ENCODE measurements around the gene VPS13D. TPM values are rescaled to one million over a fixed set of nuclear protein-coding genes. Genes with fewer than 3 reads are reported as not detected.

VPS13D gene
- total and polyA plus RNA-seq, 2 donors (not counting 3 experiments of a cell fraction or from before 2014, with no cell fraction given) = 13.6 to 48.5 TPM

- BruUV-seq (replicated peaks) = no TSS peak
Observed at GRCh38 chr1:12548279-12548972, 318.6 kb downstream of the VPS13D start.

More at GRCh38 chr1:12548279-12548972, 318.6 kb downstream of the VPS13D start:
- Histone ChIP-seq H3K36me3 (ENCODE audit: control insufficient read depth in 2 of 2, extremely low read depth in 1 of 2, insufficient read depth in 2 of 2, low read length in 2 of 2) (no peaks in the 10 kb centered on the region), H3K9ac (replicated peaks; ENCODE audit: extremely low read depth, insufficient read depth, low read length) (no peak overlapping the region), H3K4me1 (ENCODE audit: control insufficient read depth, extremely low read depth, insufficient read depth, low read length) (peaks cover 25% of the 10 kb centered on the region), H3K9me3 (replicated peaks; ENCODE audit: control insufficient read depth, insufficient read depth, low read length) (no peaks in the 10 kb centered on the region), H3K79me2 (ENCODE audit: control insufficient read depth, insufficient read depth, low read length) (no peaks in the 10 kb centered on the region), H3K27ac (ENCODE audit: insufficient read depth, low read depth, low read length) (no peak overlapping the region), H3K9me1 (replicated peaks; ENCODE audit: control insufficient read depth, extremely low read depth, insufficient read depth, low read length) (no peaks in the 10 kb centered on the region), H3K4me3 (replicated peaks in 1 of 3; ENCODE audit: insufficient read depth in 1 of 3, low read depth in 1 of 3, low read length in 3 of 3) (no peak overlapping the region), H2AFZ (ENCODE audit: low read depth, low read length) (no peak overlapping the region), H3K27me3 (ENCODE audit: control insufficient read depth in 2 of 2, insufficient read depth in 2 of 2, low read length in 2 of 2) (no peaks in the 10 kb centered on the region), H4K20me1 (replicated peaks; ENCODE audit: control insufficient read depth, extremely low read depth, insufficient read depth, low read length) (no peaks in the 10 kb centered on the region), H3K4me2 (ENCODE audit: insufficient read depth, low read length) (no peak overlapping the region)
- POLR2A ChIA-PET = no interaction called here
- TF ChIP-seq POLR2A (IDR thresholded peaks at IDR 0.05; ENCODE audit: low read depth, low read length) (no peak), GATA2 (IDR thresholded peaks at IDR 0.05; ENCODE audit: insufficient read depth, insufficient read length, low read depth, low read length) (no peak), CTCF (IDR thresholded peaks at IDR 0.05; ENCODE audit: extremely low read depth in 1 of 2, insufficient read depth in 1 of 2, low read depth in 1 of 2, low read length in 2 of 2) (no peak), EZH2 (IDR thresholded peaks at IDR 0.05; ENCODE audit: borderline replicate concordance, low read depth, low read length, severe bottlenecking) (no peak), JUN (IDR thresholded peaks at IDR 0.05; ENCODE audit: borderline replicate concordance, insufficient read depth, insufficient read length, low read depth) (no peak), MAX (IDR thresholded peaks at IDR 0.05; ENCODE audit: insufficient read depth, insufficient read length) (no peak)
- CTCF ChIA-PET = interaction anchor here (1.8 kb wide), 1 partner anchor 56 kb away, joined by 4 read pairs; no protein-coding TSS in a partner anchor
- no peak for DNase-seq (ENCODE audit: low read depth, low spot score)
- dilution Hi-C loops (cut with MboI; ENCODE audit: extremely low pct_ligation_motif_present, low sequenced_read_pairs) = no loop called here
- intact Hi-C loops (cut with micrococcal nuclease) = no loop called here
- no peak for FAIRE-seq

Data from endothelial cell of umbilical vein (primary cell).